ENCODE results near the gene E2F7.

Gene E2F7

DNA sequence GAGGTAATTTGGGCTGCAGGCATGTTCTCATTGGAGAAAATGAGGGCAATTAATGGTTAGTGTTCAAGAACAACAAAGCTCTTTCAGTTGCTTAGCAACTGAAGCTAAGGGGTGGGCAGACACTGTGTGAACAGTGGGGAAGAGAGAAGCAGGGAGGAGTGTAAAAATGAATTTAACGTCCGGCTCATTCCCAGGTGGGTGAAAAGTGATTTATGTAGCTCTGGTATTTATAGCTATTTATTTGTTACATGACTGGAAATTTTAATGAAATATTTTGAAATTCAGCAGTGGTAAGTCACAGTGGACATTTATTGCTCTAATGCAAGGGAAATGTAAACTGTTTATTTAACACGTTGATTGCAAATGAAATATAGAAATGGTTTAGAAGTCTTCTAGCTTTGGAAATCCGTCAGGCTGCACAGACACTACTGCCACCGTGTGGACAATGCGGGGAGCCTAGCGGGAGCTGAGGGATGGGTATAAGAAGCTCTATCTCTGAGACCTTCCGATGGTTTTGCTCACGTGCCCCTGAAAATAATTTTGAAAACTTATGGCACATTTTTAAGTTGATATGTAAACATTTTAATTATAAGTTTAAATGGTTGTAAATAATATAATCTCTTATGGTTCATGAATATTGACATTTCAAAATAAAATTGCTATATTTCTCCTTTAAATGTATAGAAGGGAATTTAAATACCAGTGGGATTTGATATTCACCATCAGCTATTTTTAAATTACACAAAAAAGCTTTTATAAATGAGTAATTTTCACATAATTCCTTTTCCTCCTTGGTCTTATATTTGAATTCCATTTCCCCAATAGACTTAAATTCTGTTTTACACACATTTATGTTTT lies 54.4 kb downstream of the E2F7 start:
- peak; percentile 36 for DNase-seq

DNA sequence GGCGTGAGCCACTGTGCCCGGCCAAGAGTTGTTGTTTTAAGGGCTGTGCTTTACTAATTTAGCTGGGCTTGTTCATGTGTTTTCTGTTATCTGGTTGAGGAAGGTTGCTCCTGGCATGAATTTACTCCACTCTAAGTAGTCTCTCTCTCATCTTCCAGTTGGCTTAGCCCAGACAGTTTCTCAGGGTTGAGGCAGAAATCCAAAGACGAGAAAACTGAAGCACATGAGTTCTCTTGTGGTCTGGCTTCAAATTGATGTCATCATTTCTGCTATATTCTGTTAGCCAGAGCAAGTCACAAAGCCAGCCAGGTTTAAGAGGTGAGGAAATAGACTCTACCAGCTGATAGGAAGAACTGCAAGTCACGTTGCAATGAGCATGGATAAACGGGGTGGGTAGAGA lies 57.9 kb downstream of the E2F7 start:
- DNase-seq: no peak

DNA sequence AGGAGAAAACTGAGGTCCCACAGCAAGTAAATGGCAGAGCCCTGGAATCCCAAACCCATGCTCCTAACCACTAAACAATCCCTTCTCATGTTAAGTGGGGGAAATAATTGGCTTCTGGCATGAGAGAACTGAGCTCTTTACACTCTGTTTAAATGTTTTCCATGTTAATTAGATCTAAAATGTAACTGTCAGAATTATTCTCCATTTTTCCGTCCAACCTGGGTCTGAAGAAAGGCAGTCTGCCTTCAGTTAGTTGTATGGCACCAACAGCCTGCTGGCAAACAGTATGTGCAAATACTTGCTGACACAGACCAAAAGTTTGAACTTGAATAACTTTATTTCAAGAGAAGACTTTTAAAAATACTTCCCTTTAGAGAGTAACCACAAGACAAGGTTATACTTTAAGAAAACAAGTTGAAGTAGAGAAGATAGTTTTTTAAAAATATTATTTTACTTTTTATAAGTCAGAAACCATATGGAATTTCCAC lies 59.7 kb downstream of the E2F7 start:
- DNase-seq: no peak

GRCh38 chr12:77003914-77004313 lies 61.5 kb downstream of the E2F7 start:
- no peak for DNase-seq

GRCh38 chr12:77003246-77003645 lies 62.1 kb downstream of the E2F7 start:
- DNase-seq: no peak

DNA sequence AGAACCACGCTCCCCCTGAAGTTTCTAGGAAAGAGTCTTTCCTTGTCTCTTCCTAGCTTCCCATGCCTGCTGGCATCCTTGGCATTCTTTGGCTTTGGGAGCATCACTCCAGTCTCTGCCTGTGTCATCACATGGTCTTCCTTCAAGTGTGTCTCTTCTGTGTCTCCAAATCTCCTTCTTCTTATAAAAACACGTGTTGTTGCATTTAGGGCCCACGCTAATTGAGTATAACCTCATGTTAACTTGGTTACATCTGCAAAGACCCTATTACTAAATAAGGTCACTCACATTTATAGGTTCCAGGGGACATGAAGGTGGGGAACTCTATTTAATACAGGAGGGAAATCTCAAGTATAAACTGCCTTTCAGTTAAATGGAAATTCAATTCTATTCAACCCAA lies 63.0 kb downstream of the E2F7 start:
- DNase-seq: no peak

DNA sequence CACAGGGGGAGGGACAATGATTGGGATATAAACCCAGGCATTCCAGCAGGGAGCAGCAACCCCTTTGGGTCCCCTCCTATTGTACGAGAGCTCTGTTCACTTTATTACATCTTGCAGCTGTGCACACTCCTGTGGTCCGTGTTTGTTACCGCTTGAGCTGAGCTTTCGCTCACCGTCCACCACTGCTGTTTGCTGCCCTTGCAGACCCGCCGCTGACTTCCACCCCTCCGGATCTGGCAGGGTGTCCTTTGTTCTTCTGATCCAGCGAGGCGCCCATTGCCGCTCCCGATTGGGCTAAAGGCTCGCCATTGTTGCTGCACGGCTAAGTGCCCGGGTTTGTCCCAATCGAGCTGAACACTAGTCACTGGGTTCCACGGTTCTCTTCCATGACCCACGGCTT lies 64.1 kb downstream of the E2F7 start:
- DNase-seq: no peak

DNA sequence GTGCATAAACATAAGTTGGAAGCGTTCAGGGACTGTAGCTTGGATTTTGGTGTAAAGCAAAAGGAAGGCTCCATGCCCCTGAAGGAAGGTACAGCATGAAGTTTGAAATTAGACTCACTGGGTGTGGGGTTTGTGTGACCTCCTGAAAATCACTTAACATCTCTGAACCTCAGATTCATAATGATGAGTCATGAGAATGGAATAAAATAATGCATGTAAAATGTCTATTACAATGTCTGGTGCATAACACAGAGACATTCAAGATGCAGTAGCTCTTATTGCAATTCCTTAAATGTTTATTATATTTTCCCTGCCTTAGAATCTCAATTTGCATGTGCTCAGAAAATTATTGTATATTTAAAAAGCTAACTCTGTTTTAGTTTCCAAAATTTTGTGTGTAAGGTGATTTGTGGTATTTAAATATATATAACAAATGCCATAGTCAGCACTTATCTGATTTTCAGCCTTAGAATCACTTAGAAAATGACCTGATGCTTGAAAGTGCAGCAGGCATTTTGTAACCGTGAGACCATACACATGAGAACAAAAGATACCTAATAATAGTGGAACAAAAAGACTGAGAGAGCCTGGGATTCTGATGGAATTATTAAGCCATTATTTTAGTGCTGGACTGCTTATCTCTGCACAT lies 66.3 kb downstream of the E2F7 start:
- no peak for DNase-seq

DNA sequence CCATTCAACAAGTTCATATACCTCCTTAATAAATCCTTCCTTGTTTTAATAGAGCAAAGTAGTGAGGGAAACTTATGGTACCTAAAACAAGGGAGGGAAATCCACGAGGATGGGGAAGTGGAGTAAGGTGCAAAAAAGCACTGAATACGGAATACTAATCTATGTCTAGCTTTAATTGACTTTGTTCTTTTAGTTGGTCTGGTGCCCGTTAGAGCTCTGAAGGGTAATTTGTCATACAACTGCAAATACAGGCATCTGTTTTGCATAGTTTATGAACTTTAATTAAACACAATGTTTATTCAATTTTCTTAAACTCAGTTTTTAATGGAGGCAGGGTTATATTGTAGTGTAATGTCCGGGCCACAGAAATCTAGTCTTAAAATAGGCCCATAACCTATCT lies 67.0 kb downstream of the E2F7 start:
- no peak for DNase-seq

- DNase-seq: no peak
Measured at GRCh38 chr12:76997011-76997780, 68.2 kb downstream of the E2F7 start.

GRCh38 chr12:76990716-76991115 lies 74.7 kb downstream of the E2F7 start:
- no peak for DNase-seq

GRCh38 chr12:76984566-76984965 lies 80.8 kb downstream of the E2F7 start:
- no peak for DNase-seq

DNA sequence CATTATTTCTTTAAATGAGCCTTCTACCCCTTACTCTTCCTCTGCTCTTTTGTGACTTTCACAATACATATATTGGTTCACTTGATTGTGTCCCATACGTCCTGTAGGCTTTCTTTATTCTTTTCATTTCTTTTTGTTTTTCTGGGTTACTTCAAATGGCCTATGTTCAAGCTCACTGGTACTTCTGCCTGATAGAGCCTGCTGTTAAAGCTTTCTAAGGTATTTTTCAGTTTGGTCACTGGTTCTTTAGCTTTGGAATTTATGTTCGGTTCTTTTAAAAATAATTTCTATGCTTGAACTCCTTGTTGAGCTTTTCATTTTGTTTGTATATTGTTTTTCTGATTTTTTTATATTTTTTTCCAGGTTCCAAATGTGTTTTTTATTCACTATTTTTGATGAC lies 81.9 kb downstream of the E2F7 start:
- DNase-seq: no peak

- no peak for DNase-seq
Measured at GRCh38 chr12:76980196-76980595, 85.2 kb downstream of the E2F7 start.

DNA sequence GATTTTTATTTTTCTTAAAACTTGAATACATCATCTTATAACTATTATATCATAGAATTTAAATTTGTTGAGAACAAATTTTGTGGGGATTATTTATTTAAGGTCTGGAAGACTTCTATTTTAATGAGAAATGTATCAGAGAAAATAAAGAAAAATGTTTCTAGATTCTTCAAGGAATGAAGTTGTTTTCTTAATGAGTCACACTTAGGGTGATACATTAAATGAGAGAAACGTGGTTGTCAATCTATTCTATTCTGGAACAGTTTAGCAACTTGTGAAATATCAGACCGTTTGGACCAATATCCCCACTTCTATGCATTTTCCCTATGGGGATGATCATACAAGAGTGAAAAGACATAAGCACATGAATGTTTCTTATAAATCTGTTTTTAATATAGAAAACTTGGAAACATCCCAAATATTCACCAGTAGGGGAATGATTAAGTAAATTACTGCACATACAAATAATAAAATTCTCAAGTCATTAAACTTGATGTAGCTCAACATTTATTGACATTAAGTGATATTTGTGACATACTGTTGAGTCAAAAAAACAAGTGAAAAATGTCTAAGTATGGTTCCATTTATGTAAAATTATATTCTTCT lies 88.5 kb downstream of the E2F7 start:
- no peak for DNase-seq
